HEK293 (cell line): ENCODE data around the gene MRPL9.

ENCODE experiments used
- CTCF ChIA-PET: fragments of 350-600 bp; formaldehyde crosslinking; extraction: SDS; loops from one replicate; lab custom pipeline; 2021; ENCODE audit warnings: antibody characterized with exemption; lab: Yijun Ruan, JAX
- POLR2A ChIA-PET: fragments of 300-600 bp; formaldehyde crosslinking; extraction: SDS; loops from one replicate; lab custom pipeline; 2020; ENCODE audit warnings: antibody characterized with exemption, inconsistent platforms; lab: Yijun Ruan, JAX
- H3K27ac ChIP-seq: fragments of 200-500 bp; sonication (Bioruptor generic); 2 replicates; pipeline ENCODE4 v1.5.1; 2014; ENCODE audit warnings: low read depth, low read length, control low read depth, inconsistent platforms; ENCODE audit errors: extremely low read depth
- H3K36me3 ChIP-seq, 2 experiments: fragments of 200-500 bp in 1 of 2; sonication (Bioruptor generic) in 1 of 2; 1 replicate in 1 of 2; 2 replicates in 1 of 2; pipeline ENCODE4 v1.5.1; 2014 to 2017; ENCODE audit warnings: inconsistent platforms in 2 of 2, low read length in 2 of 2; ENCODE audit not compliant: control insufficient read depth in 2 of 2, insufficient read depth in 1 of 2
- H3K4me1 ChIP-seq: fragments of 200-500 bp; sonication (Bioruptor generic); 2 replicates; pipeline ENCODE4 v1.5.1; 2014; ENCODE audit warnings: mild to moderate bottlenecking, low read length, inconsistent platforms; ENCODE audit not compliant: control insufficient read depth, insufficient read depth
- H3K4me3 ChIP-seq: 2 replicates; pipeline ENCODE4 v1.5.1; 2011; ENCODE audit warnings: low read depth, mild to moderate bottlenecking, control low read depth, low read length, moderate library complexity
- H3K9me3 ChIP-seq: fragments of 200-500 bp; sonication (Bioruptor generic); 2 replicates; pipeline ENCODE4 v1.5.1; 2014; ENCODE audit warnings: low read depth, low read length, inconsistent platforms; ENCODE audit not compliant: control insufficient read depth, insufficient read depth
- GLIS2 ChIP-seq: fragments of 450-650 bp; formaldehyde crosslinking; IDR thresholded peaks from 2 replicates; pipeline ENCODE4 v1.5.1; 2016; ENCODE audit warnings: missing biosample characterization, missing genetic modification characterization
- KLF1 ChIP-seq: fragments of 450-650 bp; formaldehyde crosslinking; IDR thresholded peaks from 2 replicates; pipeline ENCODE4 v1.5.1; 2016; ENCODE audit warnings: missing biosample characterization, missing genetic modification characterization
- MYNN ChIP-seq: fragments of 450-650 bp; formaldehyde crosslinking; IDR thresholded peaks from 2 replicates; pipeline ENCODE4 v1.5.1; 2016; ENCODE audit warnings: missing biosample characterization, missing genetic modification characterization, borderline replicate concordance
- RBAK ChIP-seq: fragments of 450-650 bp; formaldehyde crosslinking; IDR thresholded peaks from 2 replicates; pipeline ENCODE4 v1.5.1; 2016; ENCODE audit warnings: missing biosample characterization, missing genetic modification characterization
- YY1 ChIP-seq: fragments of 450-650 bp; formaldehyde crosslinking; IDR thresholded peaks from 2 replicates; pipeline ENCODE4 v1.5.1; 2018; ENCODE audit warnings: missing biosample characterization, missing genetic modification characterization
- ZEB2 ChIP-seq: fragments of 450-650 bp; formaldehyde crosslinking; IDR thresholded peaks from 2 replicates; pipeline ENCODE4 v1.5.1; 2016; ENCODE audit warnings: missing biosample characterization, missing genetic modification characterization
- ZFP3 ChIP-seq: fragments of 450-650 bp; formaldehyde crosslinking; IDR thresholded peaks from 2 replicates; pipeline ENCODE4 v1.5.1; 2016; ENCODE audit warnings: low read depth, missing biosample characterization, missing genetic modification characterization
- ZIC2 ChIP-seq: fragments of 450-650 bp; formaldehyde crosslinking; IDR thresholded peaks from 2 replicates; pipeline ENCODE4 v1.5.1; 2016; ENCODE audit warnings: missing biosample characterization, missing genetic modification characterization
- ZNF133 ChIP-seq: fragments of 450-650 bp; formaldehyde crosslinking; IDR thresholded peaks from 2 replicates; pipeline ENCODE4 v1.5.1; 2016; ENCODE audit warnings: missing biosample characterization, missing genetic modification characterization
- ZNF140 ChIP-seq: fragments of 450-650 bp; formaldehyde crosslinking; IDR thresholded peaks from 2 replicates; pipeline ENCODE4 v1.5.1; 2016; ENCODE audit warnings: missing biosample characterization, missing genetic modification characterization
- ZNF146 ChIP-seq: fragments of 450-650 bp; formaldehyde crosslinking; IDR thresholded peaks from 2 replicates; pipeline ENCODE4 v1.5.1; 2016; ENCODE audit warnings: missing biosample characterization, missing genetic modification characterization
- ZNF184 ChIP-seq: fragments of 450-650 bp; IDR thresholded peaks from 2 replicates; pipeline ENCODE4 v1.5.1; 2018; ENCODE audit warnings: missing biosample characterization, mild to moderate bottlenecking, missing genetic modification characterization
- ZNF202 ChIP-seq: fragments of 450-650 bp; formaldehyde crosslinking; IDR thresholded peaks from 2 replicates; pipeline ENCODE4 v1.5.1; 2016; ENCODE audit warnings: missing biosample characterization, missing genetic modification characterization, borderline replicate concordance
- ZNF248 ChIP-seq: fragments of 450-650 bp; formaldehyde crosslinking; IDR thresholded peaks from 2 replicates; pipeline ENCODE4 v1.5.1; 2017; ENCODE audit warnings: missing biosample characterization, missing genetic modification characterization
- ZNF274 ChIP-seq, 2 experiments: fragments of 200-500 bp in 1 of 2; fragments of 450-650 bp in 1 of 2; sonication (Bioruptor generic) in 1 of 2; formaldehyde crosslinking in 1 of 2; IDR thresholded peaks; 2 replicates each; pipeline versions ENCODE4 v1.5.1 to v1.6.1; 2014 to 2016; ENCODE audit warnings: borderline replicate concordance in 1 of 2, inconsistent platforms in 1 of 2, low read length in 1 of 2, missing biosample characterization in 1 of 2, missing genetic modification characterization in 1 of 2
- ZNF37A ChIP-seq: fragments of 450-650 bp; IDR thresholded peaks from 2 replicates; pipeline ENCODE4 v1.5.1; 2018; ENCODE audit warnings: missing biosample characterization, missing genetic modification characterization
- ZNF394 ChIP-seq: fragments of 450-650 bp; formaldehyde crosslinking; IDR thresholded peaks from 2 replicates; pipeline ENCODE4 v1.5.1; 2016; ENCODE audit warnings: missing biosample characterization, missing genetic modification characterization, mild to moderate bottlenecking, moderate library complexity, borderline replicate concordance
- ZNF561 ChIP-seq: fragments of 450-650 bp; IDR thresholded peaks from 2 replicates; pipeline ENCODE4 v1.5.1; 2018; ENCODE audit warnings: missing biosample characterization, missing genetic modification characterization, borderline replicate concordance
- ZNF571 ChIP-seq: fragments of 450-650 bp; formaldehyde crosslinking; IDR thresholded peaks from 2 replicates; pipeline ENCODE4 v1.5.0; 2017; ENCODE audit warnings: missing biosample characterization, missing genetic modification characterization
- ZNF629 ChIP-seq: fragments of 450-650 bp; formaldehyde crosslinking; IDR thresholded peaks from 2 replicates; pipeline ENCODE4 v1.5.1; 2017; ENCODE audit warnings: missing biosample characterization, missing genetic modification characterization
- ZNF645 ChIP-seq: fragments of 450-650 bp; formaldehyde crosslinking; IDR thresholded peaks from 2 replicates; pipeline ENCODE4; 2016; ENCODE audit warnings: missing biosample characterization, missing genetic modification characterization
- ZNF654 ChIP-seq: fragments of 450-650 bp; formaldehyde crosslinking; IDR thresholded peaks from 2 replicates; pipeline ENCODE4 v1.5.1; 2016; ENCODE audit warnings: low read depth, missing biosample characterization, missing genetic modification characterization
- ZNF660 ChIP-seq: fragments of 450-650 bp; IDR thresholded peaks from 2 replicates; pipeline ENCODE4 v1.5.1; 2018; ENCODE audit warnings: missing biosample characterization, mild to moderate bottlenecking, missing genetic modification characterization
- ZNF747 ChIP-seq: fragments of 450-650 bp; formaldehyde crosslinking; IDR thresholded peaks from 2 replicates; pipeline ENCODE4 v1.5.1; 2016; ENCODE audit warnings: missing biosample characterization, missing genetic modification characterization
- ZNF776 ChIP-seq: fragments of 450-650 bp; formaldehyde crosslinking; IDR thresholded peaks from 2 replicates; pipeline ENCODE4 v1.5.0; 2017; ENCODE audit warnings: missing biosample characterization, missing genetic modification characterization, borderline replicate concordance
- ZNF777 ChIP-seq: fragments of 450-650 bp; formaldehyde crosslinking; IDR thresholded peaks from 2 replicates; pipeline ENCODE4 v1.5.1; 2017; ENCODE audit warnings: missing biosample characterization, missing genetic modification characterization, borderline replicate concordance
- ZNF843 ChIP-seq: fragments of 450-650 bp; formaldehyde crosslinking; IDR thresholded peaks from 2 replicates; pipeline ENCODE4 v1.5.1; 2016; ENCODE audit warnings: missing biosample characterization, missing genetic modification characterization
- TF ChIP-seq, protein P1 (sequence below): sonication (generic); formaldehyde crosslinking; IDR thresholded peaks from 2 replicates; pipeline ENCODE4 v1.8.1; 2022; ENCODE audit warnings: mild to moderate bottlenecking, moderate library complexity, missing genetic modification reagents
- TF ChIP-seq, protein P2 (sequence below): fragments of 450-650 bp; formaldehyde crosslinking; IDR thresholded peaks from 2 replicates; pipeline ENCODE4 v1.5.1; 2017; ENCODE audit warnings: missing biosample characterization, missing genetic modification characterization
- TF ChIP-seq, protein P3 (sequence below): fragments of 450-650 bp; IDR thresholded peaks from 2 replicates; pipeline ENCODE4 v1.5.1; 2018; ENCODE audit warnings: missing biosample characterization, mild to moderate bottlenecking, missing genetic modification characterization
- TF ChIP-seq, protein P4 (sequence below): fragments of 450-650 bp; formaldehyde crosslinking; IDR thresholded peaks from 2 replicates; pipeline ENCODE4 v1.5.1; 2016; ENCODE audit warnings: missing biosample characterization, missing genetic modification characterization

The MRPL9 gene

GRCh38 chr1:151790071-151790939 lies 27.0 kb upstream of the MRPL9 start, which contains the start of gene TDRKH:
TSS of gene TDRKH (minus strand) at chr1:151790500. CDS start at chr1:151783022, 7,478 bp downstream.
- ChIA-PET CTCF (interaction anchor here (0.7 to 1.5 kb wide), 7 partner anchors 11 to 450 kb away, joined by 3 to 6 read pairs (median 3); no protein-coding TSS in a partner anchor), POLR2A (interaction anchor here (0.6 to 2.7 kb wide), 7 partner anchors 13 to 279 kb away, joined by 3 to 11 read pairs (median 3); partner anchors contain the start of genes CGN, MRPL9 and TUFT1)
- Histone ChIP-seq H3K9me3 (no peaks in the 10 kb centered on the region), H3K27ac (peak within 1 kb of the TSS; percentile 12), H3K36me3 (no peaks in the 10 kb centered on the region), H3K4me1 (no peaks in the 10 kb centered on the region), H3K4me3 (peak within 1 kb of the TSS; percentile 51)
- no peak for TF ChIP-seq ZNF202 (tag by site-specific recombination)
- TF ChIP-seq ZNF645 = no peak
- no peak for TF ChIP-seq ZNF140 (tag by site-specific recombination)
- no peak for TF ChIP-seq ZNF37A (tag by site-specific recombination)
- TF ChIP-seq ZNF747 (tag by site-specific recombination) = no peak
- no peak for TF ChIP-seq YY1 (tag by site-specific recombination)
- TF ChIP-seq ZNF629 (tag by site-specific recombination) = peak; percentile 69; the same call in 1 of the 2 replicates
- no peak for TF ChIP-seq RBAK
- peak; percentile 65; the same call in 1 of the 2 replicates for TF ChIP-seq MYNN (tag by site-specific recombination)
- TF ChIP-seq, protein P1, sequence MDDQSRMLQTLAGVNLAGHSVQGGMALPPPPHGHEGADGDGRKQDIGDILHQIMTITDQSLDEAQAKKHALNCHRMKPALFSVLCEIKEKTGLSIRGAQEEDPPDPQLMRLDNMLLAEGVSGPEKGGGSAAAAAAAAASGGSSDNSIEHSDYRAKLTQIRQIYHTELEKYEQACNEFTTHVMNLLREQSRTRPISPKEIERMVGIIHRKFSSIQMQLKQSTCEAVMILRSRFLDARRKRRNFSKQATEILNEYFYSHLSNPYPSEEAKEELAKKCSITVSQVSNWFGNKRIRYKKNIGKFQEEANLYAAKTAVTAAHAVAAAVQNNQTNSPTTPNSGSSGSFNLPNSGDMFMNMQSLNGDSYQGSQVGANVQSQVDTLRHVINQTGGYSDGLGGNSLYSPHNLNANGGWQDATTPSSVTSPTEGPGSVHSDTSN (CRISPR knock-in tag) = peak; percentile 96; the same call in 1 of the 2 replicates
- TF ChIP-seq ZNF776 (tag by site-specific recombination) = no peak
- TF ChIP-seq ZNF654 (tag by site-specific recombination) = no peak
- TF ChIP-seq ZNF843 (tag by site-specific recombination) = peak; percentile 81
- TF ChIP-seq, protein P2, sequence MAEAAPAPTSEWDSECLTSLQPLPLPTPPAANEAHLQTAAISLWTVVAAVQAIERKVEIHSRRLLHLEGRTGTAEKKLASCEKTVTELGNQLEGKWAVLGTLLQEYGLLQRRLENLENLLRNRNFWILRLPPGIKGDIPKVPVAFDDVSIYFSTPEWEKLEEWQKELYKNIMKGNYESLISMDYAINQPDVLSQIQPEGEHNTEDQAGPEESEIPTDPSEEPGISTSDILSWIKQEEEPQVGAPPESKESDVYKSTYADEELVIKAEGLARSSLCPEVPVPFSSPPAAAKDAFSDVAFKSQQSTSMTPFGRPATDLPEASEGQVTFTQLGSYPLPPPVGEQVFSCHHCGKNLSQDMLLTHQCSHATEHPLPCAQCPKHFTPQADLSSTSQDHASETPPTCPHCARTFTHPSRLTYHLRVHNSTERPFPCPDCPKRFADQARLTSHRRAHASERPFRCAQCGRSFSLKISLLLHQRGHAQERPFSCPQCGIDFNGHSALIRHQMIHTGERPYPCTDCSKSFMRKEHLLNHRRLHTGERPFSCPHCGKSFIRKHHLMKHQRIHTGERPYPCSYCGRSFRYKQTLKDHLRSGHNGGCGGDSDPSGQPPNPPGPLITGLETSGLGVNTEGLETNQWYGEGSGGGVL = peak; percentile 89
- no peak for TF ChIP-seq ZNF133
- peak; percentile 99 for TF ChIP-seq ZNF777 (tag by site-specific recombination)
- no peak for TF ChIP-seq ZNF274 (IDR thresholded peaks at IDR 0.05; ENCODE audit: low read length)
- no peak for TF ChIP-seq ZNF274 (tag by site-specific recombination; IDR thresholded peaks at IDR 0.05; ENCODE audit: borderline replicate concordance)
- peak; percentile 34; the same call in 1 of the 2 replicates for TF ChIP-seq ZNF146 (tag by site-specific recombination)
- peak; percentile 68; the same call in 1 of the 2 replicates for TF ChIP-seq ZNF394 (tag by site-specific recombination)
- TF ChIP-seq, protein P3, sequence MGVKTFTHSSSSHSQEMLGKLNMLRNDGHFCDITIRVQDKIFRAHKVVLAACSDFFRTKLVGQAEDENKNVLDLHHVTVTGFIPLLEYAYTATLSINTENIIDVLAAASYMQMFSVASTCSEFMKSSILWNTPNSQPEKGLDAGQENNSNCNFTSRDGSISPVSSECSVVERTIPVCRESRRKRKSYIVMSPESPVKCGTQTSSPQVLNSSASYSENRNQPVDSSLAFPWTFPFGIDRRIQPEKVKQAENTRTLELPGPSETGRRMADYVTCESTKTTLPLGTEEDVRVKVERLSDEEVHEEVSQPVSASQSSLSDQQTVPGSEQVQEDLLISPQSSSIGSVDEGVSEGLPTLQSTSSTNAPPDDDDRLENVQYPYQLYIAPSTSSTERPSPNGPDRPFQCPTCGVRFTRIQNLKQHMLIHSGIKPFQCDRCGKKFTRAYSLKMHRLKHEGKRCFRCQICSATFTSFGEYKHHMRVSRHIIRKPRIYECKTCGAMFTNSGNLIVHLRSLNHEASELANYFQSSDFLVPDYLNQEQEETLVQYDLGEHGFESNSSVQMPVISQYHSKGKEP = no peak
- peak; percentile 8; the same call in 1 of the 2 replicates for TF ChIP-seq ZEB2
- peak; percentile 75; the same call in 1 of the 2 replicates for TF ChIP-seq ZNF660
- TF ChIP-seq ZNF561 (tag by site-specific recombination) = peak; percentile 61; the same call in 1 of the 2 replicates
- TF ChIP-seq, protein P4, sequence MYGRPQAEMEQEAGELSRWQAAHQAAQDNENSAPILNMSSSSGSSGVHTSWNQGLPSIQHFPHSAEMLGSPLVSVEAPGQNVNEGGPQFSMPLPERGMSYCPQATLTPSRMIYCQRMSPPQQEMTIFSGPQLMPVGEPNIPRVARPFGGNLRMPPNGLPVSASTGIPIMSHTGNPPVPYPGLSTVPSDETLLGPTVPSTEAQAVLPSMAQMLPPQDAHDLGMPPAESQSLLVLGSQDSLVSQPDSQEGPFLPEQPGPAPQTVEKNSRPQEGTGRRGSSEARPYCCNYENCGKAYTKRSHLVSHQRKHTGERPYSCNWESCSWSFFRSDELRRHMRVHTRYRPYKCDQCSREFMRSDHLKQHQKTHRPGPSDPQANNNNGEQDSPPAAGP (tag by site-specific recombination) = peak; percentile 92
- TF ChIP-seq ZIC2 (tag by site-specific recombination) = peak; percentile 97
- TF ChIP-seq ZFP3 = no peak
- TF ChIP-seq ZNF248 (tag by site-specific recombination) = no peak
- TF ChIP-seq KLF1 = peak; percentile 73
- peak; percentile 99 for TF ChIP-seq GLIS2 (tag by site-specific recombination)
- no peak for TF ChIP-seq ZNF184
- TF ChIP-seq ZNF571 (tag by site-specific recombination) = no peak
